ENCODE results near the gene TP53AIP1. TPM values are rescaled to one million over a fixed set of nuclear protein-coding genes. Genes with fewer than 3 reads are reported as not detected.
A peak's percentile ranks its signal among the peaks of the same experiment; 100 is the strongest.

TP53AIP1 gene
- total and polyA plus RNA-seq, 10 of the 15 experiments (the other 5 are each of a cell fraction or from before 2014, with no cell fraction given) = 0.01 TPM; not detected in 9

DNA sequence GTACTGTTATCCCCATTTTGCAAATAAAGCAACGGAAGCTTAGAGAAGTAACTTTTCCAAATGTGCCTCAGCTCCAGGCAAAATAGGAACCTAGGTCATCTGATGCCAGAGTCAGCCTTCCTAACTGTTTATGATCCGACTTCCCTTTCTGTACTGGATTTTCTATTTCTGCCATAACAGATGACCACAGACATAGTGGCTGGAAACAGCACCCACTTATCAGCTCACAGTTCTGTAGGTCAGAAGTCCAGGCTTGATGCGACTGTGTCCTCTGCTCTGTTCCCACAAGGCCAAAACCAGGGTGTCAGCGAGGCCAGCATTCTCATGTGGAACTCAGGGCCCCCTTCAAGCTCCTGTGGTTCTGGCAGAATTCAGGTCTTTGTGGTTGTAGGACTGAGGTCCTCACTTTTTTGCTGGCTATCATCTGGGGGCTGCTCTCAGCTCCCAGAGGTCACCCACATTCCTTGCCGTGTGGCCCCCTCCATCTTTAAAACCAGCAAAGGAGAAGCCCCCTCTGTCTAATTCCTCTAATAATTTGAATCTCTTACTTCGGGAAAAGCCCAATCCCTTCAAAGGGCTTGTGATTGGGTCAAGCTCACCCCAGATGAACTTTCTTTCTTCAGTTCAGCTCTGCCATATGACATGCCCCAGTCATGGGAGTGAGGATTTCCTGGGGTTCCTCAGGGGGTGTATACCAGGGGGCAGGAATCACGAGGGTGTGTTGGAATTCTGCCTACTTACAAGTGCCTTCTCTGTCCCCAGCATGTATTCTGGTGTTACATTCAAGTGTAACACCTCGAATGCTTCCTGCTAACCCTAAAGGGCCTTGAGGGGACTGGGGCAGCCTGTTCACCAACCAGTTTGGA, 36.3 kb downstream of the TP53AIP1 start:
- SMC1A ChIA-PET (ENCODE audit: uncharacterized antibody, unreplicated experiment) = interaction anchor here (0.8 to 2.3 kb wide), 8 partner anchors 8 to 58 kb away, joined by 3 to 12 read pairs (median 3); no protein-coding TSS in a partner anchor
- Histone ChIP-seq H3K27ac (ENCODE audit: control insufficient read depth, insufficient read depth) (no peak overlapping the region), H2AFZ (ENCODE audit: control insufficient read depth, low read depth, low read length) (no peak overlapping the region), H4K20me1 (ENCODE audit: control insufficient read depth, insufficient read depth) (no peaks in the 10 kb centered on the region), H3K4me1 (ENCODE audit: control insufficient read depth, insufficient read depth, low read length) (no peaks in the 10 kb centered on the region), H3K36me3 (ENCODE audit: control insufficient read depth in 2 of 2, insufficient read depth in 2 of 2, low read length in 1 of 2) (no peaks in the 10 kb centered on the region), H3K79me2 (ENCODE audit: control insufficient read depth, insufficient read depth, low read length) (no peaks in the 10 kb centered on the region), H3K4me2 (ENCODE audit: control insufficient read depth, insufficient read depth) (peak overlapping the region; percentile 66), H3K9me3 (replicated peaks; ENCODE audit: control insufficient read depth, insufficient read depth, low read length) (no peaks in the 10 kb centered on the region; the same call in 2 of the 3 replicates), H3K4me3 (peak overlapping the region; percentile 60; the same call in 1 of the 2 replicates), H3K9ac (ENCODE audit: control insufficient read depth, insufficient read depth, low read length) (no peak overlapping the region), H3K27me3 (replicated peaks in 1 of 2; ENCODE audit: control insufficient read depth in 2 of 2, insufficient read depth in 2 of 2, low read length in 1 of 2) (peaks cover 0 to 14% of the 10 kb centered on the region in 2 experiments; a peak in 1 of 4 replicates)
- POLR2A ChIA-PET = no interaction called here
- RAD21 ChIA-PET (ENCODE audit: unreplicated experiment) = interaction anchor here (1.0 to 1.9 kb wide), 2 partner anchors 20 to 22 kb away, joined by 5 to 14 read pairs; no protein-coding TSS in a partner anchor
- TF ChIP-seq NR2C1 (IDR thresholded peaks at IDR 0.05) (no peak), MEF2A (IDR thresholded peaks at IDR 0.05; ENCODE audit: insufficient read depth, low read depth, low read length) (no peak), ZNF207 (IDR thresholded peaks at IDR 0.05; ENCODE audit: borderline replicate concordance) (no peak), SMARCA5 (IDR thresholded peaks at IDR 0.05) (no peak), CBX5 (IDR thresholded peaks at IDR 0.05; ENCODE audit: low read depth) (no peak), CEBPZ (IDR thresholded peaks at IDR 0.05; ENCODE audit: low read depth, low read length) (no peak), ATF3 (IDR thresholded peaks at IDR 0.05; ENCODE audit: borderline replicate concordance, extremely low read depth, low read depth, low read length) (no peak), CREB1 (IDR thresholded peaks at IDR 0.05; ENCODE audit: low read depth) (no peak)
- TF ChIP-seq, protein P1, sequence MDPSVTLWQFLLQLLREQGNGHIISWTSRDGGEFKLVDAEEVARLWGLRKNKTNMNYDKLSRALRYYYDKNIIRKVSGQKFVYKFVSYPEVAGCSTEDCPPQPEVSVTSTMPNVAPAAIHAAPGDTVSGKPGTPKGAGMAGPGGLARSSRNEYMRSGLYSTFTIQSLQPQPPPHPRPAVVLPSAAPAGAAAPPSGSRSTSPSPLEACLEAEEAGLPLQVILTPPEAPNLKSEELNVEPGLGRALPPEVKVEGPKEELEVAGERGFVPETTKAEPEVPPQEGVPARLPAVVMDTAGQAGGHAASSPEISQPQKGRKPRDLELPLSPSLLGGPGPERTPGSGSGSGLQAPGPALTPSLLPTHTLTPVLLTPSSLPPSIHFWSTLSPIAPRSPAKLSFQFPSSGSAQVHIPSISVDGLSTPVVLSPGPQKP (IDR thresholded peaks at IDR 0.05; ENCODE audit: low read depth, low read length) = no peak
- intact Hi-C loops (cut with micrococcal nuclease; ENCODE audit: unreplicated experiment) = loop anchor here (1.0 kb wide), 1 partner anchor 22 kb away; no protein-coding TSS in a partner anchor
- BruUV-seq (replicated peaks) = no TSS peak
- WGBS (ENCODE audit: insufficient coverage, insufficient replicate concordance, low lambda C conversion rate, missing lambda C conversion rate) = 21% methylated on average over 8 of the region's 8 CpGs
- no peak for FAIRE-seq
- in situ Hi-C loops (cut with MboI) = no loop called here
- CTCF ChIA-PET = interaction anchor here (0.6 to 9.2 kb wide), 13 partner anchors 9 to 749 kb away, joined by 3 to 74 read pairs (median 5); partner anchors contain the start of gene TP53AIP1
- DNase-seq (ENCODE audit: low read depth, low spot score) = no peak
- no peak for ATAC-seq

Data from GM12878 (cell line).